Loucy (cell line): ENCODE data around the gene MS4A18.
A peak's percentile ranks its signal among the peaks of the same experiment; 100 is the strongest.

Experiments used
- EZH2phosphoT487 ChIP-seq: fragments of 200-600 bp; IDR thresholded peaks from 2 replicates; pipeline ENCODE4 v1.6.1; 2018; ENCODE audit warnings: antibody characterized with exemption, mild to moderate bottlenecking, moderate library complexity, borderline replicate concordance
- TF ChIP-seq, protein P1 (sequence below): fragments of 200-600 bp; sonication (generic); conservative IDR thresholded peaks from 2 replicates; pipeline ENCODE4 v1.5.1; 2014; ENCODE audit warnings: mild to moderate bottlenecking, antibody characterized with exemption, low read length

DNA sequence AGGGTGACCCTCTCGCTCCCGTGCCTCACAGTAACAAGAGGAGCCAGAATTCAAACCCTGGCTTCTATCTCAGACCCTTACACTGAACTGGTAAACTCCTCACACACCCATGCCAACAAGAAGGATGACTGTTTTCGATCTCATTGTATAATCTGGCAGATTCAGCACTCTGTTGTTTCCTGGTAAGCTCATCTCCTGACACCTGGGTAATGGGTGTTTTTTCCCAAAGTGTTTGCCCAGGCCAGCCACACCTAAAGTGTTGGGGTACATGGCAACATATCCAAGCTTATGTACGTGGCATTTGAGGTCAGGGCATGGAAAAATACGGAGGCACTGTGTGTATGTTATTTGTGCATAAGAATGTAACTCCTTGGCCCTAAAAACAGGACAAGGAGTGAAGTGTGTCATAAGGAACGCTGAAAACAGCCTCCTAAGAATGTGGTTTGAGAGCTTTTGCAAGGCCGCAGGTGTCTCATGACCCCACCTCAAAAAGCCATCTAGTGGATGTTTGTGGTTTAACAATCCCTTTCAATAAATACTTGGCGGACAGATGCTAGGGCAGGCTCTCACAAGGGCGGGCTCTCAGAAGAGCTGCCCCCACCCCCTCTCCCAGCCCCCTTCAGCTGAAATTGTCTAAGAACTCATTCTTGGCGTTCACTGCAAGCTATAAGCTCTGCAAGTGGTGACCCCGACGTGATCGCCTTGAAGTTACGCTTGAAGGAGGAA, 31.9 kb downstream of the MS4A18 start, which contains the start of gene MS4A15:
- TF ChIP-seq, protein P1, sequence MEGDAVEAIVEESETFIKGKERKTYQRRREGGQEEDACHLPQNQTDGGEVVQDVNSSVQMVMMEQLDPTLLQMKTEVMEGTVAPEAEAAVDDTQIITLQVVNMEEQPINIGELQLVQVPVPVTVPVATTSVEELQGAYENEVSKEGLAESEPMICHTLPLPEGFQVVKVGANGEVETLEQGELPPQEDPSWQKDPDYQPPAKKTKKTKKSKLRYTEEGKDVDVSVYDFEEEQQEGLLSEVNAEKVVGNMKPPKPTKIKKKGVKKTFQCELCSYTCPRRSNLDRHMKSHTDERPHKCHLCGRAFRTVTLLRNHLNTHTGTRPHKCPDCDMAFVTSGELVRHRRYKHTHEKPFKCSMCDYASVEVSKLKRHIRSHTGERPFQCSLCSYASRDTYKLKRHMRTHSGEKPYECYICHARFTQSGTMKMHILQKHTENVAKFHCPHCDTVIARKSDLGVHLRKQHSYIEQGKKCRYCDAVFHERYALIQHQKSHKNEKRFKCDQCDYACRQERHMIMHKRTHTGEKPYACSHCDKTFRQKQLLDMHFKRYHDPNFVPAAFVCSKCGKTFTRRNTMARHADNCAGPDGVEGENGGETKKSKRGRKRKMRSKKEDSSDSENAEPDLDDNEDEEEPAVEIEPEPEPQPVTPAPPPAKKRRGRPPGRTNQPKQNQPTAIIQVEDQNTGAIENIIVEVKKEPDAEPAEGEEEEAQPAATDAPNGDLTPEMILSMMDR, result peak; percentile 67
- no peak for TF ChIP-seq EZH2phosphoT487
